Iris pigment epithelial cell (primary cell): ENCODE measurements around the gene COL4A1.

Source experiments
- DNase-seq: peaks from one replicate; pipeline ENCODE4 v3.0.0-alpha.2; 2011; ENCODE audit warnings: low read depth

The COL4A1 gene

DNA sequence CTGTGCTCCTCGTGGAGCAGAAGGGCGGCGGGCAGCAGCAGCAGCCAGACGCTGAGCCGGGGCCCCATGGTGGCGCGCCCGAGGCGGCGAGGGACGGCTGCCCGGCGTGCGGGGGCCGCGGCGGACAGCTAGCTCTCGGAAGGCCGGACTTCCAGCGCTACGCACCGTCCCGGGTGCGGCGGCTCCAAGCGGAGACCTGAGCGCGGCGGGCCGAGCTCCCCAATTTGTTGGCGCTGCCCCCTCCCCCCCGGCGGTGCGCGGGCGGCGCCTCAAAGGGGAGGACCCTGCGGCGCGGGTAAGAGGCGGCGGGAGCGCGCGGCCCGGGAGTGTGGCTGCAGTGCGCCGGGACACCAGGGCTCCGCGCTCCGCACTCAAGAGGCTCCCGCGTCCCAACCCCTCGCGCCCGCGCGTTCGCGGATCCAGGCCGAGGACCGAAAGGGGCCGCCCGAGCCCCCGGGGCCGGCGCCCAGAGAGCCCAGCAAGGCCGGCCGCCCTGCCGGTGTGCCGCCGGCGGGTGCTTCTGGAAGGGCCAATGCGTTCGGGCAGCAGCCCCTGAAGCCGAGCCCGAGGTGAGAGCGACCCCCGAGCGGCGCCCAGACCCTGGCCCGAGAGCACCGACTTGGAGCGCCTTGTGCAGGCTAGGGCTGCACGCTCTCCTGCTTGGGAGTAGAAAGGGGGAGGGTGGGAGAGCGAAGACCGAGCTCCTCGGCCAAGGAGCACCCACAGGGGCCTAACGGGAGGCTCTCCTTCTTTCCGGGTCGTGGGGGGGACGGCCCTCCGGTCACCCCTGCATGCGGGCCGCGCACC lies at the start of gene COL4A1, which contains the start of gene COL4A2:
Gene COL4A1, minus strand, starts transcription at position 198 of the 807 bp plus-strand sequence. Its CDS starts 130 bp downstream, at position 68.
Gene COL4A2, plus strand, starts transcription at position 325 of the 807 bp plus-strand sequence. CDS start 620 bp downstream, outside the sequence.
- DNase-seq: peak; percentile 85

DNA sequence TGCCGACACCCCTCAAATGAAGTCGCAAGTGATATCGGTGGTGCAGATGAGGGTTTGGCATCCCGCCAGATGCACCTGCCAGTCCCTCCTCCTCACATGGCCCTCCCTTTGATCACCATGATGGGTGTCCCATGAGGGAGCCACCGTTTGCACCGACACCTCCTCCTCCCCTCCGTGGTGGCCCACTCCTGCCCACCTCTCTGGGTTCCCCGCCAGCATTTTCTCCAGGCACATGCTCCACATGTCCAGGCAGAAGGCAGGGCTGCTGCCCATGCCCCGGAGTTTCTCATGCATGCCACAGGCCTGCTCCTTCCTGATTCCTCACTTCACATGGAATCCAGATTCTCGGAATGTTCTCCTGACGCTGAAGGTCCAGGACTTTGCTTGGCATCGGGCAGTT lies 49.4 kb upstream of the COL4A1 start:
- DNase-seq: no peak

DNA sequence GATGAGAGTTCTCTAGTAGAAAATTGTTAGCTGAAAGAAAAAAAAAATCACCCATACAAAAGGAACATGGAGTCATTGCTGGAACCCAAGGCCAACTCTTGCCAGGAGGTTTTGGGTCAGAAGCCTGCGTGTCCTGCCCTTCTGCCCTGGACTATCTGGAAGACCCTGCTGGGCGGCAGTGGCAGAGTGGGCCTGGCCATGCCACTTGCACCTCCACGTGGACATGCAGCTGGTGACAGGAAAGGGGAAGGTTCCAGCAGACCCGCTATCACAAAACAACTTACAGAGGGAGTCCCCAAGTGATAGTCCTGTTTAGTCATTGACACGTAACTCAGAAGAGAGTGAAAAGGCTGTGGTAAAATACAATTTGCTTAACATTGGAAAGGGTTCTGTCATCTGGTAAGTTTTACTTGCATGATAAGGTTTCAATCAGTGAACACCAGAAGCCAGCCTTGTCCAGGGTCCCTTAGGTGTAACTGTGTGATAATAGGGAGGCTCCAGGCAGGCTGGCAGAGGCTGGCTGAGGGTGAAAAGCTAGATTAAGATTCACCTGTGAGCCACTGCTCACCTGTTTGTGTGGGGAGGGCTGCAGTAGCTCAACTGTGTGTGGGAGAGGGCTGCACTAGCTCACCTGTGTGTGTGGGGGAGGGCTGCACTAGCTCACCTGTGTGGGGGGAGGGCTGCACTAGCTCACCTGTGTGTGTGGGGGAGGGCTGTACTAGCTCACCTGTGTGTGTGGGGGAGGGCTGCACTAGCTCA lies 47.9 kb upstream of the COL4A1 start:
- DNase-seq: no peak

DNA sequence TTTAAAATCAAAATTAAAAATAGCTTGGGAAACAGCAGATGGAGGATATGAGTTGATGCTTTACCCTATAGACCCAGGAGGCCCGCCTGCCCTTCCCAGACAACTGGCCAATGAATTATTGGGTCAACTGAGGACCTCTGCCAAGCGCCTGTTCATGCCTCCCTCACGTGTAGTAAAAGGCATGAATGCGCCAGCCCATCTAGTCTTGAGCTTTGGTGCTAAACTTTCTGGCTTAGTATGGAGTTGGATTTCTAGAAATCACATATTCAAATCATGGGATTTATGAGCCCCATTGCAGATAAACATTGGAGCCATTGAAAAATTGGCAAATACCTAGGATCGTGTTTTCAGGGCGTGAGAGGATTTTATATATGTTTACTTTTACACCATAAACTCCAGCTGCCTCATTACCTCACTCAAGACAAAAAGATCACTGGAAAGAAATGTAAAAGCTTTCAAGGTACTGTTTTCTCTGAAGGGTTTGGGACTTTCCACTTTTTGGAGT lies 47.2 kb upstream of the COL4A1 start:
- no peak for DNase-seq

DNA sequence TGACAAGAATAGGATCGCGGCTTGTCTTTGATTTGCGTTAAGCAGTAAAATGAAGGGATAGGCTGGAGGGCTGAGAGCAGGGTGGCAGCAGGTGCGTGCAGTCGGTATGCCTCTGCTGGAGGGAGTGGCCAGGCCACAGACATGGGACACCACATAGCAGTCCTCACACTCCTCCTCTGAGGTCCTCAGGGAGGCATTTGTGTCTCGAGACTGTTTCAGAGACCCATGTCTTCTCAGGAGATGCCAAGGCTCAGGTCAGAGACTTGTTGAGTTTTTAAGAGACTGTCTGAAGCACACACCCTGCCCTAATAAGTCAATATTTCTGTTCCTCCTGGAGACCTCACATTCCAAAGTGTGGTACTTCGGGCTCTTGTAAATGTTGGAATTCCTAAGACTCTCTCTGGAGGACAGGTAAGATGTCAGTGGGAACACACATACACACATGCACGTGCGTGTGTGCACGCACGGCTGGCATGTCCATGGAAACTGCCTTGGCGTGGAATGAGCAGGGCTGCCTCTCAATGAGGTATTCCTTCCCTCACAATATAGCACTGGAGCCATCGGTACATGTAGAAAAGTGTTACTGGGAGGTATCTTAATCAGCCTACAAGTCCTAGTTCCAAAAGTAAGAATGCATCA lies 46.5 kb upstream of the COL4A1 start:
- no peak for DNase-seq

DNA sequence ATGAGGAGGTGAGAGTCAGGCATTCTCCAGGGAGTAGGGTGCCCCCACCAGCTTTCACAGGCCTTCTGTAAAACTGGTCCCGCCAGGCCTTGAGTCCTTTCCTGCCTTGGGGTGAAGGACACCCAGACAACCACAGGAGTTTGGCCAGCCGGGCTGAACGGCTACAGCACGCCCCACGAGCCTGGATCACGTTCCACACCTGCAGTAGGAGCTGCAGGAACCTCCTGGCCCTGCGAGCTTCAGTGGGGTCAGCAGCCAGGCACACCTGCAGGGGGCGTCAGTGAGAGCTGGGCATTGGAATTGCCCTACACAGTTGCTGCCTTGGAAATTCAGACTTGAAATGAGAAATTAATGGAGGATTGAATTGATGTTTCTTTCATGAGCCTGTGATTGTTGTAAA lies 45.8 kb upstream of the COL4A1 start:
- no peak for DNase-seq

DNA sequence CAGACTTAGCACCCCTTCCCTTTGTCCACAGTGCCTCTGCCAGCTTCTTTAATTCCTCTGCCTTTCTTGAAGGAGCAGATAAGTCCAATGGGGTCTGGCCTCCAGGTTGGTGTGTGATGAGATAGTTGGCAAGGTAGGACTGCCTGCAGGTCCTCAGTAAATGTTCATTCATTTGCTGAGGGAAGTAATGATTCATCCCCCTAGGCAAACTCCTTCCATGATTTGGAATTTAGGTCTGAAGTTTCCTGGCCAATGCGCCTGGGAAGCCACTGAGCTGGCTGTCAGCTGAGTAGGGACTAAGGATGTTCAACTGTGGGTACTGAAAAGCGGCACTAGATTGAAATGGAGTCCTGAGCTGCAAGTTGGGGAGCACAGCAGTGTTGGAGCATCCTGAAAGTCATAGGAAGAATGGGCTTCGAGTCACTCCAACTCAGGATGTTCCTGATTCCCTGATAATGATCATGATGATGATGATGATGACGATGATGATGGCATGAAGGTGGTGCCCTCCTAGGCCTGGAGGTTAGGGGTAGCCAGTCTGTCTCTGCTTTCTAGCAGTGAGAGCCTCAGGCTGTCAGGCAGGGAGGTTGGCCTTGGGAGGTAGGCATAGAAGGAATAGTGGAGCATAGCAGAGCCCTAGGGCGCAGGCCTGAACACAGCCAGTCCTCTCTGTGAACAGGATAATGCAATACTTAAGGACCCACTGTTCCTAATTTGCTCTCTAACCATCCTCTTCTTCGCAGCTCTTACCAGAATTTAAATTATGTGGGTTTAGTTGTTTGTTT lies 44.9 kb upstream of the COL4A1 start:
- DNase-seq: no peak

DNA sequence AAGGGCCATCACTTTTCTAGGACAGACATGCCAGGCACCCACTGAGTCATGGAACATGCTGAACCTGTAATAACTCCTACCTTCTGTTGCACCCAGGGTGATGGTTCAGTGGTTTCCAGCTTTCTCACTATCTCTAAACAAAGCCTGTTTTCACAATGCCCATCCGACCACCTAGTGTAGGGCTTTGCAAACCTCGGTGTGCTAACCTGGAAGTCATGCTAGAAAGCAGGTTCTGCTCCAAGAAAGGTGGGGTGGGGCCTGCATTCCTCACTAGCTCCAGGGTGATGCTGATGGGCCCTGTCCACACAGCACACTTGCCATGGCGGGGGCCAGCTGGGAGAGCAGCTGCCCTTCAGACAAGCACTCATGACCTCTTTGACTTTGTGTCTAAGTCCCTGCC lies 43.6 kb upstream of the COL4A1 start:
- no peak for DNase-seq

DNA sequence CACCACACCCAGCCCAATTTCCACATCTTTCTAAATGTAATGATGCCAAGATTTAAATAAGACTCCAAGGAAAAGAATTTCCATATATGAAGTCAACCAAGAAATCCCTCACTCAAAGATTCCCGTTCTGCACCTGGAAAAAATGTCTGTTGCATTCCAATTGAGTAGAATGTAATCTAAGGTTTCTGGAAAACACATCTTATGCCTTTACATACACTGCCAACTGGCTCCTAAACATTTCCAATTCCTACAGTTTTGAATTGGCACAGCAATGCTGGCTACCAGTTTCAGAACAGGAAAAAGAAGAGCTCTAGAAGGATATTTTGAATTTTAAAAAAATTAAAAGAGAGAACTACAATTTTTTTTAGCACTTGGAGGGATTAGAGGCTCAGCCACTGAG lies 43.1 kb upstream of the COL4A1 start:
- no peak for DNase-seq

DNA sequence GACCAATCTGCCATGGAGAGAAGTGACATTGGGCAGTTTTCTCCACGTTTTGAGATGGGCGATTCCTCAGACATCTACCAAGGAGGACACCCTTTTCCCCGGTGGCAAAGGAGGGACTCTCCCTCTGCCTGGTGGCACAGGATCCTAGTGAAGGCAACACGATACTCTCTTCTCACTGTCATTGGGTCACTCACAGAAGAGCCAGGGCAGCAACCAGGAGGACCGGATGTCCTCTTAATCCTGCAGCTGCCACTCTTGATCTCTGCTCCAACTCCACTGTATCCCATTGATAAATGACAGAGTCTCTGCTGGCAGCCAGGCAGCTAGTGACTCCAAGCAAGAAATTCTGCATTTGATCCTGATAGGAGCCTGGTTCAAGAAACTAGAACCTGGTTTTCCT lies 42.3 kb upstream of the COL4A1 start:
- no peak for DNase-seq

DNA sequence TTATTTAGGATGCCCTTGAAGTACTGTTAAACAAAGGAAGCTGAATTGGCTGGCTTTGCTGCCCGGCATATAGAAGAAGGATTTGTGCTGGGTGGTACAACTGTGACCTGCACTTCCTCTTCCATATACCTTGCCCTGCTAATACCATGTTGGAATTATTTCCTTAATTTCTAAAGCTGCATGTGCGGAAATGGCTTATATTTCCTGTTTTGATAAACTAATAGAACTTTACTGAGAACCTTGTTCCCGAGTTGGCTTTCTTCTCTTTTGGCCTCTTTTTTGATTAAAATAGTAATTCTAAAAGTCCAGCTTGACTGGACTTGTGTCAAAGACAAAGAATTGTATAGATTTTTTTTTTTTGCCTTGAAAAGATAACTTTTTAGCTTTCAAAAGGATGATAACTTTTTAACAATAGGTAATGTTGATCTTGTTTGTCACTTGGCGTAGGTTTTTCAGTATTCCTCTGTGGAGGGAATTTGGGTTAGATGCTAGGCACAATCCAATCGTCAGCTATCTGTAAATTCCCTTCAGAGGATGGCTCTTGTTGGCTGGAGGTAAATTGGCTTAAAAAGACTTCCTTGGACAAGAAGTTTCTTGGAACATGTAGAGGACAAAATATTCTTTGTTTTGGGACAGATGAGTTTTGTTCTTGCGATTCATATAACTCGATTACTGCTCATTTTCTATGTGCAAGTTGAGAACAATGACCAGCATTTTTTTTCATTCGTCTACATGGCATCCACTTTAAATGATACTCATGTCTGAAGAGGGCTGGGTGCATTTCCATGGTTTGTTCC lies 41.5 kb upstream of the COL4A1 start:
- DNase-seq: no peak

DNA sequence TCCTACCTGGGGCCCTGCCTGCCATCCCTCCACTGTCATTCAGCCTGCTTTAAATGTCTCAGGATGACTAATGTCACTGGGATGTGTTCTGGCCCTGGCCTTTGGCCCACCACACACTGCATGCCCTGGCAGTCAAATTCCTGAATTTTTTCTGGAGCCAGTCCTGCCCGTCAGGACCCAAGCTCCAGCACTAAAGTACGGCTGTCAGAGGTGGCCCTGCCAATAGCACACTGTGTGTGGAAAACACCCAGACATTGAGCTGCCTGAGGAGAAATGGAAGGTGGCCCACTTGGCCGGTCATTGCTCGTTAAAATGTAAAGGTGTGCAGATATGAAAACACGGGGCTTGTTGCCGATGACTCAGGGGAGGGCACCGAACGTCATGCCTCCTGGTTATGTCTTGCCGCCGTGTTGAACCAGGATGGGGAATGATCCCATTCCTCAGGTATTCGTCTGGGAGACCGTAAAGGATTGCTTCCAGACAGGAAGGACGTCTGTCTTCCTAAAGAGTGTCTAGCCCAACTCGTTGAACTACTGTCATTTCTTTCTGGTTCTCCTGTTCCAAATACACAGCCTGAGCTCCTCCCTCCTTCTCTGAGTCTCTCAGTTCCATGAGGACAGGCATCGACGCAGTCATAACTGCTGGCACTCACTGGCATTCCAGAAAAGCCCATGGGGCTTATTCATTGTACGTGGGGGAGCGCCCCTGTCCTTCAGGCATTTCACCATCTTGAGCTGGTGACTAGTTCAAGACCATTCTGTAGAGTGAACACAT lies 40.8 kb upstream of the COL4A1 start:
- DNase-seq: peak; percentile 91

DNA sequence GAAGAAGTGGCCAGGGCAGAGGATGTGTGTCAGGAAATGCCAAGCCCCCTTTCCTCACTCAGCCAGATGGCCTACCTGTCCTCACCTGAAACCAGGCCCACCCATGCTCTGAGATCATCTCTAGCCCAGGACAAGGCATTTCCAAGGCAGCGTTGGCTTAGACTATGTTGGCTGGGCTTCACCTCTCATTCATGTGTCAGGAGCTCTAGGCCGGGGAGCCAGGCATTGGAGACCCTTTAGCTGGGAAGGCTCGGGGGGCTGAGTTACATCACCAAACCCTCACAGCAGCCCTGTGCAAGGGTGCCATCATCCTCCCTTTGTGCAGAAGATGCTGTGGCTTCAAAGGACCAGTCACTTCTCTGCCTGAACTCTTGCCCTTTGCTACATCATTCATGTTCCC lies 40.1 kb upstream of the COL4A1 start:
- no peak for DNase-seq

DNA sequence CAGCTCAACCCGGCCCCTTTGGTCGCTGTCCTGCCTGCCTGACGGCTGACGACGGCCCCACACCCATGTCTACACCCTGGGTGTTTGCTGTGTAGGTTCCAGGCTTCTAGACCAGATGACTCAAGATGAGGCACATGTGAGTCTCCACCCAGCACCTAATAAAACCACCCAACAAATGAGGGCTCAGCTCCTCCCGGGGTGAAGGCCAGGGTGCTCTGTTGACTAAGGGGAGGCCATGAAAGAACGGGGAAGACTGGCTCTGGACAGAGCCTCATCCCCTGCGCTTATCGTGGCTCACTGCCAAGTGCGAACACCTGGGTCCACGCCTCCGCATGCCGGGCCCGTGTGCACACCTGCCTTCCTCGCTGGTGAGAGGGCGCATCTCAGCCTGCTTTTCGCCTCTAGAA lies 39.7 kb upstream of the COL4A1 start:
- no peak for DNase-seq

DNA sequence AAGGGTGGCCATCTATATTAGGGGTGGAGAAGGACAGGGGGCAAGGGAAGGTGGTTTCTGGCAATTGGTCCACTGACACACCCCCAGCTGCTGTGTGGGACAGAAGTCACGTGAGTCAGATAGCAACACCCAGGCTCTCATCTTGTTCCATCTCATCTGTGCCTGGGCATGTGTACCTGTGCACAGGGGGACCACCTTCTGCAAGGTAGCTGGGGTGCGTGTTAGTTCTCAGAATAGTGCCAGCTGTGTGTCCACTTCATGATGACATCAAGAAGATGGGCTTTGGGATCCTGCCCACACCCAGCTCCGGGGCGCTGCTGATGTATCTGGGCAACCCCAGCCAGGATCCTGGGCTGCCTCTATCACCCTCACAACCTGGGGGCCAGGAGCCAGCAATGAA lies 38.7 kb upstream of the COL4A1 start:
- no peak for DNase-seq

DNA sequence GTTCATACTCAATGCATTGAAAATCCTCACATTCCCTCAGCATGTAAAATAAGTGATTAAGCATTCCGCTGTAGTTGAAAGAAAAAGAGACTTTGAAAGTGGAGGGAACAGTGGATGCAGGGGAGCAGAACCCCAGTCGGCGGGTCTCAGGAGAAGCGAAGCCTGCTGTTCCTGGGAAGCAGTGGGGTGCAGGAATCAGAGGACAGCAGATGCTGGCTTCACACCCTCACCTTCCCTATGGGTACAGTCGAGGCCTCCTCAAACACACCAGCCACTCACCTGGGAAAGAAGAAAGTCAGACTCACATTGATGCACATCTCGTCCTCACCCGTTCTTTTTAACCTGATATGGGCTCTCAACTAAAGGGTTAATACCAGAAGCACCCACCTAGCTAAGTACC lies 38.3 kb upstream of the COL4A1 start:
- DNase-seq: no peak

DNA sequence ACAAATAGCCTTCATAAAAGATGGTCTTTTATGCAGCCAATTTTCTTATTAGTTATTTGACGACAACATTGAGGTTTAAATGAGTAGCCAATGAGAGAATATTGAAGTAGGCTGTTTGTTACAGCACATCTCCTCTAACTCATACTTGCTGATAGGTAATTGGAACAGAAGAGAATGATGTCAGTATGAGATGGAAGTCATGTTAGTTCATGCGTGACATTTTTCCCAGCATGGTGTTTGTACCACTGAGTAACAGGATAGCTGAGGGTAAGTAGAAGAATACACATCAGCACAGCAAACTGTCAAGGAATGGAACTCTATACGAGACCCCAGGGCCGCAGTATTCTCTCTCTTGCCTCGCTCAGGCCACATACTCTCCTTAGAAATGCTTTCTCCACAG lies 37.4 kb upstream of the COL4A1 start:
- no peak for DNase-seq

DNA sequence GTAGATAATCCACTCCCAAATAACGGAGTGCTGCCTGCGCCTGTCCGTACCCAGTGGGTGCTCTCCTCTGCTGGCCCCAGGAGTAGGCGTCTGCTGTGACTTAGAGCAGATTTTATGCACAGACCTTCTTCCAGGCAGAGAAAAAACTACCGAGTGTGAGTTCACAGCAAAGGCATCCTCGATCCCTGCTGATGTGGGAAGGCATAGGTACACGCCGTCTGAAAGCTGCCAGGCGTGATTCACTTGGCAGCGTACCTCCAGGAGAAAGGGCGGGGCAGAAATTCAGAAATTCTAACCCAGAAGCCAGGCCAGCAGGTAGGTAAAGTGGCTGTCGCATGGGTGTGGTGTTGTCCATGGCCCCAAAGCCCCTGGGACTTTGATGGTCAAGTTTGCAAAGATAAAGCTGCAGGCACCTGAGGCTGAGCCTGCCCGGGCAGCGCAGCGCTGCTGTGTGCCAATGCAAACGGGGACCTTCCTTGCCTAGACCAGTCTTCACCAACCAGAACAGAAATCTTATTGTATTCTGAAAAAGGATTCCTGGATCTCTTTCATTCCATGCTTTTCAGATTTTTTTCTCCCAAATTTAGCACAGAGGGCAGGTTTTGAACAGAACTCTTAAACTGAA lies 36.4 kb upstream of the COL4A1 start:
- DNase-seq: no peak

DNA sequence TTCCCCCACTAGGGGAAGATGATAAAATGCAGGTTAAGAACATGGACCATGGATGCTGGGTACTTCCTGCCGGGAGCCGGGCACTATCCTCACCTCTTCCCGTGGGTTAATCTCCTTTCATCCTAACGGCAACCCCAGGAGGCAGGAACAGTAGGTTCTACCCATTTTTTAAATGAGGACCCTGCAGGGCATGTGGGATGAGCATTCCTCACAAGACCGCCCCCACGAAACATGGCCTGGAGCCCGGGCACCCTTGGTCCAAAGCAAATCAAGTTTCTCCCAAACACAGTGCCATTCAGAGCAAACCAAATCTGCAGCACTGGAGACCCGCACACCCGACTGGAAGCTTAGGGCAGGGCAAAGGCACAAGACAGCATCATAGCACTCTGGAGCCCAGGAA lies 35.5 kb upstream of the COL4A1 start:
- DNase-seq: no peak
